CD14-positive monocyte (primary cell): ENCODE results near the gene C1QC. TPM values are rescaled to one million over a fixed set of nuclear protein-coding genes. Genes with fewer than 3 reads are reported as not detected.

Experiments
- DNase-seq, 3 donors: peaks; one replicate each; pipeline ENCODE4 v3.0.0-alpha.2; 2011 to 2022
- H2AFZ ChIP-seq: 2 replicates; pipeline ENCODE4 v1.6.0; 2012; ENCODE audit warnings: mild to moderate bottlenecking, low read depth, low read length, inconsistent platforms; ENCODE audit not compliant: insufficient read depth, poor library complexity, severe bottlenecking
- H3K27ac ChIP-seq, 2 donors: 1 replicate in 1 of 2; 2 replicates in 1 of 2; pipeline ENCODE4 v1.5.1; 2012 to 2013; ENCODE audit warnings: low read length in 2 of 2, control low read depth in 1 of 2, inconsistent platforms in 1 of 2, low read depth in 1 of 2, mild to moderate bottlenecking in 1 of 2
- H3K27me3 ChIP-seq, 2 donors: one replicate each; pipeline versions ENCODE4 v1.6.0 to v1.6.1; 2011 to 2013; ENCODE audit warnings: low read length in 2 of 2; ENCODE audit not compliant: control insufficient read depth in 2 of 2, insufficient read depth in 2 of 2
- H3K36me3 ChIP-seq, 2 donors: replicated peaks in 1 of 2; 1 replicate in 1 of 2; 2 replicates in 1 of 2; pipeline versions ENCODE4 v1.5.1 to v1.6.1; 2012 to 2013; ENCODE audit warnings: low read length in 2 of 2, control low read depth in 1 of 2, inconsistent platforms in 1 of 2, mild to moderate bottlenecking in 1 of 2; ENCODE audit not compliant: insufficient read depth in 2 of 2, control insufficient read depth in 1 of 2
- H3K4me1 ChIP-seq, 2 donors: 1 replicate in 1 of 2; 2 replicates in 1 of 2; pipeline versions ENCODE4 v1.5.1 to v1.6.1; 2012 to 2013; ENCODE audit warnings: low read length in 2 of 2, control low read depth in 1 of 2, inconsistent platforms in 1 of 2, mild to moderate bottlenecking in 1 of 2, moderate library complexity in 1 of 2; ENCODE audit not compliant: insufficient read depth in 2 of 2, control insufficient read depth in 1 of 2
- H3K4me2 ChIP-seq: replicated peaks from 2 replicates; pipeline ENCODE3; 2012; ENCODE audit warnings: low read length, moderate library complexity, mild to moderate bottlenecking; ENCODE audit not compliant: poor library complexity, severe bottlenecking; ENCODE audit errors: extremely low read depth
- H3K4me3 ChIP-seq, 3 experiments: fragments of 200-600 bp in 1 of 3; sonication (generic) in 1 of 3; replicated peaks in 1 of 3; 1 replicate in 2 of 3; 2 replicates in 1 of 3; pipeline ENCODE4 v1.5.1; 2011 to 2013; ENCODE audit warnings: low read length in 3 of 3, mild to moderate bottlenecking in 3 of 3, control low read depth in 2 of 3, low read depth in 2 of 3, inconsistent platforms in 1 of 3, moderate library complexity in 1 of 3
- H3K79me2 ChIP-seq: 2 replicates; pipeline ENCODE4 v1.6.0; 2012; ENCODE audit warnings: mild to moderate bottlenecking, control low read depth, inconsistent platforms, low read length, moderate library complexity; ENCODE audit not compliant: insufficient read depth
- H3K9ac ChIP-seq: 2 replicates; pipeline ENCODE4 v1.6.0; 2017; ENCODE audit warnings: low read length, mild to moderate bottlenecking; ENCODE audit not compliant: insufficient read depth, poor library complexity, severe bottlenecking
- H3K9me3 ChIP-seq, 2 donors: replicated peaks in 1 of 2; 1 replicate in 1 of 2; 2 replicates in 1 of 2; pipeline versions ENCODE4 v1.5.1 to v1.6.1; 2012 to 2013; ENCODE audit warnings: low read length in 2 of 2, control low read depth in 1 of 2; ENCODE audit not compliant: control insufficient read depth in 1 of 2, insufficient read depth in 1 of 2
- H4K20me1 ChIP-seq: 2 replicates; pipeline ENCODE4 v1.6.0; 2012; ENCODE audit warnings: mild to moderate bottlenecking, low read length, control low read depth, moderate library complexity; ENCODE audit not compliant: insufficient read depth
- H3K27ac Mint-ChIP-seq, 7 donors: one replicate each; pipeline ENCODE4 v1.8.0; 2020; ENCODE audit warnings: mild to moderate bottlenecking in 7 of 7, mixed read lengths in 7 of 7, moderate library complexity in 6 of 7, inconsistent platforms in 2 of 7
- H3K27me3 Mint-ChIP-seq, 3 donors: one replicate each; pipeline ENCODE4 v1.8.0; 2021 to 2022; ENCODE audit warnings: low read depth in 3 of 3, mild to moderate bottlenecking in 3 of 3, mixed read lengths in 3 of 3, moderate library complexity in 3 of 3, inconsistent platforms in 1 of 3
- H3K36me3 Mint-ChIP-seq, 2 donors: one replicate each; pipeline ENCODE4 v1.8.0; 2020; ENCODE audit warnings: mixed read lengths in 2 of 2, inconsistent platforms in 1 of 2, mild to moderate bottlenecking in 1 of 2
- H3K4me1 Mint-ChIP-seq: one replicate; pipeline ENCODE4 v1.8.0; 2020; ENCODE audit warnings: mild to moderate bottlenecking, mixed read lengths
- H3K4me3 Mint-ChIP-seq, 2 donors: one replicate each; pipeline ENCODE4 v1.8.0; 2020; ENCODE audit warnings: mild to moderate bottlenecking in 2 of 2, mixed read lengths in 2 of 2, moderate library complexity in 1 of 2
- H3K9me3 Mint-ChIP-seq, 7 donors: one replicate each; pipeline ENCODE4 v1.8.0; 2020 to 2022; ENCODE audit warnings: mixed read lengths in 7 of 7, mild to moderate bottlenecking in 6 of 7, moderate library complexity in 6 of 7, inconsistent platforms in 2 of 7
- whole genome bisulfite sequencing: methylation state at CpG from one replicate; pipeline ENCODE4 v1.1.5; 2013; ENCODE audit warnings: missing lambda C conversion rate; ENCODE audit not compliant: insufficient coverage; 5-methylcytosine and 5-hydroxymethylcytosine counted together
- intact Hi-C, 2 donors: fragments of 100-400 bp; cut with micrococcal nuclease; formaldehyde crosslinking; loops; one replicate each; pipeline versions ENCODE4 v1.15.0 to v1.15.1; 2023
- polyA plus RNA-seq, 3 donors: library from polyadenylated mRNA; depleted of rRNA in 1 of 3; unstranded in 2 of 3; stranded (reverse) in 1 of 3; fragments of 300-500 nt in 2 of 3; fragments of >200 nt in 1 of 3; fragmentation: Illumina TruSeq in 2 of 3; gene quantifications; 1 replicate in 2 of 3; 2 replicates in 1 of 3; pipeline ENCODE4 v1.2.3, GENCODE V29; 2012 to 2021
- TF ChIP-seq, protein P1 (sequence below): fragments of 200-600 bp; IDR thresholded peaks from one replicate; pipeline ENCODE4 v1.8.0; 2022; ENCODE audit warnings: antibody characterized with exemption, mild to moderate bottlenecking

Gene C1QC
- polyA plus RNA-seq, 3 donors, result 0.74 to 3.6 (median 0.85) TPM

DNA sequence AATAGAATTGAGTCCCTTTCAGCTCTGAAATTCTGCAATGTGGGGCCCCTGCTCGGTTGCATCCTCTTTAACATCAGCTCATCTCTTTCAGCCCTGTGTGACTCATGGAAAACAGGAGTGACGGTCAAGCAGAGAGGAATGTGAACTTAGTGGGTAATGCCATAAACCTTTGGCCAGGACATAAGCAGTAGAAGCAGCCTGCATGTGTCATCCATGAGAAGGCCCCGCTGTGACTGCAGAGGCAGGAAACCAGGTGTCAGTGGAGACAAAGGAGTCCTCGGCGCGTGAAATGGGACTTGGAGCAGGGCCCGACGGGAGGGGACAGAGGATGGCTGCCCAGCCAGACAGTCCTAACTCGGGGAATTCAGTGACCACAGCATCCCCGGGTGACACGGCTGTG, 46.1 kb downstream of the C1QC start:
- DNase-seq, result no peak
- Histone ChIP-seq H3K4me1 (no peaks in the 10 kb centered on the region), H3K4me3 (no peak overlapping the region), H4K20me1 (no peaks in the 10 kb centered on the region), H3K9ac (no peak overlapping the region), H3K79me2 (no peaks in the 10 kb centered on the region), H3K4me2 (no peak overlapping the region), H2AFZ (no peak overlapping the region), H3K36me3 (no peaks in the 10 kb centered on the region), H3K27me3 (no peaks in the 10 kb centered on the region), H3K9me3 (no peaks in the 10 kb centered on the region), H3K27ac (no peak overlapping the region)
- H3K36me3 Mint-ChIP-seq, result no peaks in the 10 kb centered on the region
- no peak overlapping the region for H3K27ac Mint-ChIP-seq
- 97% methylated on average over 6 of the region's 11 CpGs for WGBS
- H3K9me3 Mint-ChIP-seq, result no peaks in the 10 kb centered on the region
- no peaks in the 10 kb centered on the region for H3K4me1 Mint-ChIP-seq
- TF ChIP-seq, protein P1, sequence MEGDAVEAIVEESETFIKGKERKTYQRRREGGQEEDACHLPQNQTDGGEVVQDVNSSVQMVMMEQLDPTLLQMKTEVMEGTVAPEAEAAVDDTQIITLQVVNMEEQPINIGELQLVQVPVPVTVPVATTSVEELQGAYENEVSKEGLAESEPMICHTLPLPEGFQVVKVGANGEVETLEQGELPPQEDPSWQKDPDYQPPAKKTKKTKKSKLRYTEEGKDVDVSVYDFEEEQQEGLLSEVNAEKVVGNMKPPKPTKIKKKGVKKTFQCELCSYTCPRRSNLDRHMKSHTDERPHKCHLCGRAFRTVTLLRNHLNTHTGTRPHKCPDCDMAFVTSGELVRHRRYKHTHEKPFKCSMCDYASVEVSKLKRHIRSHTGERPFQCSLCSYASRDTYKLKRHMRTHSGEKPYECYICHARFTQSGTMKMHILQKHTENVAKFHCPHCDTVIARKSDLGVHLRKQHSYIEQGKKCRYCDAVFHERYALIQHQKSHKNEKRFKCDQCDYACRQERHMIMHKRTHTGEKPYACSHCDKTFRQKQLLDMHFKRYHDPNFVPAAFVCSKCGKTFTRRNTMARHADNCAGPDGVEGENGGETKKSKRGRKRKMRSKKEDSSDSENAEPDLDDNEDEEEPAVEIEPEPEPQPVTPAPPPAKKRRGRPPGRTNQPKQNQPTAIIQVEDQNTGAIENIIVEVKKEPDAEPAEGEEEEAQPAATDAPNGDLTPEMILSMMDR, result no peak
- no peak overlapping the region for H3K4me3 Mint-ChIP-seq
- intact Hi-C loops, result no loop called here
- H3K27me3 Mint-ChIP-seq, result peaks cover 6 to 7% (median 7%) of the 10 kb centered on the region in 3 donors

DNA sequence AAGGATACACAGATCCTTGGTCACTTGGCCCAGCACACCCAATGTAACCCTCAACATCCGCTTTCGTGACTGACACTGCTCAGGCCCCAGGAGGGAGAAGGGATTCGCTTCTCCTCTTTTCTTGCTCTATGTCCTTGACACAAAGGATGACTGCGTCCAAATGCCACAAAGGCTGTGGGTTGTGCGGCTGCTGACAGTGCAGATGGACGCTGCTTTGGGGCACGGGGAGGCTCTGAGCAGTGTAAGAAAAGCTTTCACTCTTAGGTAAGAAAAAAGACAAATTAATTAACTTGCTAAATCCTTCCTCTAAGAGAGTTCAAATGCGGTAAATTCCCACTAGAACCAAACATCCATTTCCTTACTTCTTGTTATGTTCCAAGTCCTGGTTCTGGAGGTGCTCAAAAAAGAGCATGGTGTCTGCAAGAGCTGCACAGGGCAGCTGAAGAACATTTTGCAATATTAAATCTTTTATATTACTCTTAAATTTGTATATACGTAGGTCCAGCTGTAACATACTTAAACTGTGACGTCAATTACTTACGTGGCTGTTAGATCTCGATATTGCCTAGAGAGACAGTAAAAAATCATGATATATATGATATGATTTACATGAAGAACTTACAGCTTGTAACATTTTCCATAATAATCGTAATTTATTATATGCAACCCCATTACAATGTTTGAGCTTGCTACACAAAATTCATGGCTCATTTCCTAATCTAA, 47.8 kb downstream of the C1QC start:
- H3K36me3 ChIP-seq, result no peaks in the 10 kb centered on the region
- H3K9ac ChIP-seq, result no peak overlapping the region
- TF ChIP-seq, protein P1, result no peak
- H4K20me1 ChIP-seq, result no peaks in the 10 kb centered on the region
- H3K27me3 Mint-ChIP-seq, result peaks cover 4 to 7% (median 6%) of the 10 kb centered on the region in 3 donors
- H3K4me2 ChIP-seq, result no peak overlapping the region
- H3K27me3 ChIP-seq, result no peaks in the 10 kb centered on the region
- H3K79me2 ChIP-seq, result no peaks in the 10 kb centered on the region
- H3K4me1 Mint-ChIP-seq, result no peaks in the 10 kb centered on the region
- intact Hi-C loops, result no loop called here
- no peaks in the 10 kb centered on the region for H3K36me3 Mint-ChIP-seq
- WGBS, result no CpG with 5 or more reads among the region's 13 CpGs
- H3K27ac ChIP-seq, result no peak overlapping the region
- no peaks in the 10 kb centered on the region for H3K9me3 Mint-ChIP-seq
- no peak overlapping the region for H3K4me3 ChIP-seq
- H2AFZ ChIP-seq, result no peak overlapping the region
- no peak overlapping the region for H3K4me3 Mint-ChIP-seq
- DNase-seq, result no peak
- H3K27ac Mint-ChIP-seq, result no peak overlapping the region
- no peaks in the 10 kb centered on the region for H3K9me3 ChIP-seq
- H3K4me1 ChIP-seq, result no peaks in the 10 kb centered on the region
